ENCODE results near the gene IL1F10.
"Not testable (repeated sequence)": the region's sequence is repeated elsewhere in the genome, so short reads cannot be mapped to it uniquely, and the experiment has no call there.

IL1F10 gene

GRCh38 chr2:113081488-113082210 lies 13.9 kb downstream of the IL1F10 start:
- no peak for DNase-seq

- no peak for DNase-seq
Measured at GRCh38 chr2:113083296-113083695, 15.5 kb downstream of the IL1F10 start.

- no peak for DNase-seq
Measured at GRCh38 chr2:113084249-113085000, 16.7 kb downstream of the IL1F10 start.

- DNase-seq, result no peak
Measured at GRCh38 chr2:113085542-113085941, 17.8 kb downstream of the IL1F10 start.

GRCh38 chr2:113088213-113088992 lies 20.6 kb downstream of the IL1F10 start:
- no peak for DNase-seq

GRCh38 chr2:113089916-113090315 lies 22.1 kb downstream of the IL1F10 start:
- no peak for DNase-seq

GRCh38 chr2:113091231-113091896 lies 23.6 kb downstream of the IL1F10 start:
- DNase-seq, result no peak

GRCh38 chr2:113092864-113093612 lies 25.3 kb downstream of the IL1F10 start:
- no peak for DNase-seq

GRCh38 chr2:113093613-113093977 lies 25.8 kb downstream of the IL1F10 start:
- no peak for DNase-seq

GRCh38 chr2:113096306-113096705 lies 28.5 kb downstream of the IL1F10 start:
- DNase-seq, result not testable (repeated sequence)

- DNase-seq, result not testable (repeated sequence)
Measured at GRCh38 chr2:113096842-113097618, 29.3 kb downstream of the IL1F10 start.

- no peak for DNase-seq
Measured at GRCh38 chr2:113098041-113098440, 30.3 kb downstream of the IL1F10 start.

GRCh38 chr2:113098532-113098931 lies 30.8 kb downstream of the IL1F10 start:
- DNase-seq, result no peak

GRCh38 chr2:113102133-113102532 lies 34.4 kb downstream of the IL1F10 start:
- no peak for DNase-seq

- DNase-seq, result no peak
Measured at GRCh38 chr2:113103277-113103676, 35.5 kb downstream of the IL1F10 start.

GRCh38 chr2:113104054-113104611 lies 36.4 kb downstream of the IL1F10 start:
- DNase-seq, result peak; percentile 22

GRCh38 chr2:113105047-113105785 lies 37.4 kb downstream of the IL1F10 start:
- DNase-seq, result peak; percentile 57

GRCh38 chr2:113111121-113111520 lies 43.4 kb downstream of the IL1F10 start:
- DNase-seq, result no peak

- DNase-seq, result no peak
Measured at GRCh38 chr2:113111823-113112287, 44.1 kb downstream of the IL1F10 start.

- no peak for DNase-seq
Measured at GRCh38 chr2:113112441-113112840, 44.7 kb downstream of the IL1F10 start.

All from fibroblast of skin of back (primary cell).